Activated T-cell treated with anti-CD3 and anti-CD28 coated beads for 4 hours (primary cell): Measurements from ENCODE around the gene CNPY3.
A peak's percentile ranks its signal among the peaks of the same experiment; 100 is the strongest.
"Not testable (repeated sequence)": the region's sequence is repeated elsewhere in the genome, so short reads cannot be mapped to it uniquely, and the experiment has no call there.

Experiments used
- DNase-seq: peaks from one replicate; pipeline ENCODE4 v3.0.0-alpha.2; 2020

The CNPY3 gene

DNA sequence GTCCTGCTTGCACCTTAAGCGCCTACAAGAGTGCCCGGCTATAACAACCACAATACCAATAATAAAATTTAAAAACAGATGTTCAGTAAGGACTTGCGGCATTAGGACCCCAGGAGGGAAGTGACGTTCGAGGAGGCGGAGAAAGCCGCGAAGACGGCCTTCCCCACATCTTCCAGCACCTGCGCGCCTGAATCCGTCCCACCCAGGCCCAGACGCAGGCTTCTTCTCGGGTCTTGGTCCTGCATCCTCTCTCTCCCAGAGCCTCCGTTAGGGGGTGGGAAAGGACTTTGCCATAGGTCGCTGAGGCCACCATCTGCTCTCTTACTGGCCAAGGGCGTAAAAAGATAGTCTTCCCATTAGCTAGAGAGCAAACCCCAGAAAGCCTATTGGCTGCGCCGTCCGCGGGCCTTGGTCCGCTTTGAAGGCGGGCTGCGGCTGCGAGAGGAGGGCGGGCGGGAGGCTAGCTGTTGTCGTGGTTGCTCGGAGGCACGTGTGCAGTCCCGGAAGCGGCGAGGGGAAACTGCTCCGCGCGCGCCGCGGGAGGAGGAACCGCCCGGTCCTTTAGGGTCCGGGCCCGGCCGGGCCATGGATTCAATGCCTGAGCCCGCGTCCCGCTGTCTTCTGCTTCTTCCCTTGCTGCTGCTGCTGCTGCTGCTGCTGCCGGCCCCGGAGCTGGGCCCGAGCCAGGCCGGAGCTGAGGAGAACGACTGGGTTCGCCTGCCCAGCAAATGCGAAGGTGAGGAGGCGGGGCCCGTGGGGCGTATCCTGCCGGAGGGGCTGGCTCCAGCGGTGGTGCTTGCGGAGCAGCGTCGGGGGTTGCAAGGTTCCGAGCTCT, at the start of gene CNPY3:
CNPY3 (plus strand) TSS at position 495 of the 835 bp plus-strand sequence; CDS start at position 586, 91 bp downstream.
- DNase-seq: peak; percentile 75

- DNase-seq: not testable (repeated sequence)
Measured at GRCh38 chr6:42880240-42880817, 49.0 kb upstream of the CNPY3 start.

DNA sequence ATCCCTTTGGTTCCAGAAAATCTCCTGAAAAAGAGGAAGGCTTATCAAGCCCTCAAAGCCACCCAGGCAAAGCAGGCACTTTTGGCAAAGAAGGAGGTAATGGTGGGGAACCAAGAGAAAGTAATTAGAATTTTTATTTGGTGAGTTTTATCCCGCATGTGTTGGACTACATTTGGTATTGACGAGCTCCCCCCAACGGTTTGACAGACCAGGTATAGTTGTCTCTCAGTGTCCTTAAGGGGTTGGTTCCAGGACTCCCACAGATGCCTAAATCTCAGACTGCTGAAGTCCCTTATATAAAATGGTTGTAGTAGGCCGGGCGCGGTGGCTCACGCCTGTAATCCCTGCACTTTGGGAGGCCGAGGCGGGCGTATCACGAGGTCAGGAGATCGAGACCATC, 48.4 kb upstream of the CNPY3 start:
- not testable (repeated sequence) for DNase-seq

GRCh38 chr6:42885702-42886101, 43.6 kb upstream of the CNPY3 start:
- no peak for DNase-seq

GRCh38 chr6:42888201-42888600, 41.1 kb upstream of the CNPY3 start:
- not testable (repeated sequence) for DNase-seq

DNA sequence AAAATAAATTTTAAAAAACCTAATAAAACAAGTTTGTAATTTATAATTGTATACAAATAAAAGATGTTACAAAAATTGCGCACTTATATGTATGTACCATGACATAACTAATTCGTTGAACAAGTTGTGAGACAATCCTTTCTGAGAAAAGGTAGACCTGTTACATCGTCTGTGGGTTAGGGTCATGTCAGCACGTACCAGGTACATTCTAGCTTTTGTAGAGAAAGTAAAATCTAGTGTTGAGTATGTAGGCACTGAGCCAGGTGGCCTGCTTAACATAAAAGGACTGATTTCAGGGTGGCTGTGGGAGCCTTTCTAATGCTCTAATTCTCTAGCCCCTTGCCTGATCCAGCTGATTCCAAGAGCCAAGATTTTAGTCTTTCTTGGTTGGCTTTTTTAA, 39.5 kb upstream of the CNPY3 start:
- DNase-seq: no peak

DNA sequence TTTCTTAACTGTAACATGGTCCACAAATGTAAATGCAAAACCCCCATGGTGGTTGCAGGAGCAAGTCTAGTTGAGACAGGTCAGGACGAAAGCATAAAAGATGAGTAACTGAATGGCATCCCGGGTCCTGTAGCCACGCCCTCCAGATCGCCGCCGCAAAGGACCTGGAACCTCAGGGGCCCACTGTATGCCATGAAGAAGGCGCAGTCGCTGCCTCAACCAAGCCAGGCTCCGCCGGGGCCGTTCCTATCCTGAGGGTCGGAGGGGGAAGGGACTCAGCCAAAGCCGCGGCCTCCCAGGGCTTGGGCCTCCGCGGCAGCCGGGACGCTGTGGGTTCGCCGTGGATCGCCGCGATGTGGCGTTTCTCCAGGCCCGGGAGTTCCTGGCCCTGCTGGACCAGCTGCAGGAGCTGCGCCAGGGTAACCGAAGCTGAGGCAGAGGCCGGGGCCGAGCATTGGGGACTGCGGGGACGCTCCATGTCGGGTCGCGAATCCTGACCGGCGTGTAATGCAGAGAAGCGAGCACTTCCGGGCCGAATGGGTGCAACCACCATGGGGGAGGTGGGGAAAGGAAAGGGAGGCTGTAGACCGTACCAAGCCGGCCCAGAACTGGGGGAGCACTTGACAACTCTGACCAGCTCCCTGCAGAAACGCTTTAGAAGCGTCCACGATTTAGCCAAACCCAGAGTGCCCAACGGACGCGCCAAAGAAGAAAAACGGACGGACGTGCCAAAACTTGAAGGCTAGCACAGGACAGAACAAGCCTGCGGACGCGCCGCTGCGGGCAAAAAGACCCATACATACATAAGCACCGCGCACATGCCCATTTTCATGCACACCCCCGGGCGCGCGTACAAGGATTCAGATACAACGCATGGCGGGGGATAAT, 38.7 kb upstream of the CNPY3 start:
- peak; percentile 83 for DNase-seq

GRCh38 chr6:42891199-42891722, 38.0 kb upstream of the CNPY3 start:
- DNase-seq: no peak

DNA sequence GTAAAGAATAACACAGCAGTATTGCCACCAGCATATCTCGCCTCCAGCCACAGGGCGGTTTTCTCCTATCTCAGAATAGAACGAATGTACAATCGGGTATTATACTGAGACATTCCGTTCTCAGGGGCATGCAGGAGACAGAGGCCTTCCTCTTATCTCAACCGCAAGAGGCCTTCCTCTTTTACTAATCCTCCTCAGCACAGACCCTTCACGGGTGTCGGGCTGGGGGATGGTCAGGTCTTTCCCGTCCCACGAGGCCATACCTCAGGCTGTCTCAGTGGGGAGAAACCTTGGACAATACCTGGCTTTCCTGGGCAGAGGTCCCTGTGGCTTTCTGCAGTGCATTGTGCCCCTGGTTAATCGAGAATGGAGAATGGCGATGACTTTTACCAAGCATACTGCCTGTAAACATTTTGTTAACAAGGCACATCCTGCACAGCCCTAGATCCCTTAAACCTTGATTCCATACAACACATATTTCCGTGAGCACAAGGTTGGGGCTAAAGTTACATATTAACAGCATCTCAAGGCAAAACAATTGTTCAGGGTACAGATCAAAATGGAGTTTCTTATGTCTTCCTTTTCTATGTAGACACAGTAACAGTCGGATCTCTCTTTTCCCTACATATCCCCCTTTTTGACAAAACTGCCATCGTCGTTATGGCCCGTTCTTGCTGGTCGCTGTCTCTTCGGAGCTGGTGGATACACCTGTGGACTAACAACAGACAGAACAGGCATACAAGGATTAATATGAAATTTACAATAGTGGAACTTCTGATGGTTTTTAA, 35.0 kb upstream of the CNPY3 start:
- DNase-seq: not testable (repeated sequence)

GRCh38 chr6:42896178-42896719, 33.0 kb upstream of the CNPY3 start:
- no peak for DNase-seq

- DNase-seq: peak; percentile 73
Measured at GRCh38 chr6:42898891-42899361, 30.4 kb upstream of the CNPY3 start.

DNA sequence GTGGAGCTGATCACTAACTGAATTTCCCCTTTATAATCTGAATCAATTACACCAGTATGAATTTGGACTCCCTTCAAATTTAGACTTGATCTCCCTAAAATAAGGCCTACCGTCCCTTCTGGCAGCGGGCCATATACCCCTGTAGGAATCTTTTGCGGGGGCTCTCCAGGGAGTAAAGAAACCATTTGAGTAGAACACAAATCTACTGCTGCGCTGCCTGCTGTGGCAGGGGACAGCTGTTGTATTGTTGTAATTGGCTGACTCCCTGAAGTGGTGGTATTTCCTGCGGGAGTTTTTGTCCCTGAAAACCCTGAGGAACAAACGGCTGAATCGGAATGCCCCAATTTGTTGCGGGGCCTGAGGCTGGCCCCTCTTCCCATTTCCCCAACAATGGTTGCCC, 29.4 kb upstream of the CNPY3 start:
- DNase-seq: no peak

GRCh38 chr6:42901538-42901957, 27.7 kb upstream of the CNPY3 start:
- DNase-seq: peak; percentile 65

DNA sequence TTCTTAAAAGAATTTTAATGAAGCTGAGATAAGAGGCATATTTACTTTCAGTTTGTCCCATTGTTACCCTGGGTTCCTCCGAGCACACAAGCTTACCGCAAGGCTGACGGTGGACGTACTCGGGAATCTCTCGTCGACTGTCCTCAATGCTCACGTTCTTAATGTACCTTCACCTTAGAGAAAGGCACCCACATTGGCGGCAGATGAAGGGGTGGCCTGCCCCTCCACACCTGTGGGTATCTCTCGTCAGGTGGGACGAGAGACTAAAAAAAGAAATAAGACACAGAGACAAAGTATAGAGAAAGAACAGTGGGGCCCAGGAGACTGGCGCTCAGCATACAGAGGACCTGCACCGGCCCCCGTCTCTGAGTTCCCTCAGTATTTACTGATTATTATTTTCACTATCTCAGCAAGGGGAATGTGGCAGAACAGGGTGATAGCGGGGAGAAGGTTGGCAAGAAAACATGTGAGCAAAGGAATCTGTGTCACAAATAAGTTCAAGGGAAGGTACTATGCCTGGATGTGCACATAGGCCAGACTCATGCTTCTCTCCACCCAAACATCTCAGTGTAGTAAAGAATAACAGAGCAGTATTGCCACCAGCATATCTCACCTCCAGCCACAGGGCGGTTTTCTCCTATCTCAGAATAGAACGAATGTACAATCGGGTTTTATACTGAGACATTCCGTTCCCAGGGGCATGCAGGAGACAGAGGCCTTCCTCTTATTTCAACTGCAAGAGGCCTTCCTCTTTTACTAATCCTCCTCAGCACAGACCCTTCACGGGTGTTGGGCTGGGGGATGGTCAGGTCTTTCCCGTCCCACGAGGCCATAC, 26.6 kb upstream of the CNPY3 start:
- DNase-seq: not testable (repeated sequence)

- no peak for DNase-seq
Measured at GRCh38 chr6:42904467-42904866, 24.8 kb upstream of the CNPY3 start.

- no peak for DNase-seq
Measured at GRCh38 chr6:42907336-42907735, 21.9 kb upstream of the CNPY3 start.

- no peak for DNase-seq
Measured at GRCh38 chr6:42909835-42910234, 19.4 kb upstream of the CNPY3 start.

DNA sequence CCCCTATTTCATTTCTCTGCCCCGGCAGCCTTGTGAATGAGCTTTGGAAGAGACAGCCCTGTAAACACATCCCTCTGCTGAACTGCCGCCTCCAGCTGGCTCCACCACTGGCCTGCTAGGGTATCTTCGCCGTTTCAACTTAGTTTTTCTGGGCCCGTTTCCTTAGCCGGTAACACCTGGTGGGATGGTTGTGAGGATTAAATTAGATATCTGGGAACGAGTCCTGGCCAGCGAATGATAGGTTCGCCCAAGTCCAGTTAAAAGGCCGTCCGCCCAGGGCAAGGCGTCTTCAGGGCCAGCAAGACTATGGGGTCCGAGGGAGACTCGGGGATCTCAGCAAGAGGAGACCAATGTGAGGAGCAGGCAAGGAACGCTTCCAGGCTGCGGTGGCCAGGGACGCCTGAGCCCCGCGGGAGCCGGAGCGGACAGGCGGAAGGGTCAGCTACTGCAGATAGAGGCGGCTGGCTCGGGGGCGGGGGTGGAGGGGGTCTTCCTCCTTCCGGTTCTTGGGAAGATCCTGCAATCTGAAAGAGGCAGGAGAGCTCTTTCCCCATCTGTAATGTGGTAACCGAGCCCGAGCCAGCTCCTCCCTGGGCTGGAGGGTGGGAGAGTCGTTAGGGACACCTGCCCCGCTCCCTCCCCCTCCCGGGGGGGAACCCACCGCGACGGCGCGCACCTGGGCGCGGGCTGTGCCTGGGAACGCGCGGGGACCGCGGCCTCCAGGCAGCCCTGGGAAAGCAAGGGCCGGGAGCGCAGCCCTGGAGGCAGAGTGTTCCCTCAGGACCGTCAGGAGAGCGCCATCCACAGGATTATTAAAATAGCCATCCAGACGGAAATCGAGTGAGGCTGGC, 17.9 kb upstream of the CNPY3 start:
- no peak for DNase-seq

DNA sequence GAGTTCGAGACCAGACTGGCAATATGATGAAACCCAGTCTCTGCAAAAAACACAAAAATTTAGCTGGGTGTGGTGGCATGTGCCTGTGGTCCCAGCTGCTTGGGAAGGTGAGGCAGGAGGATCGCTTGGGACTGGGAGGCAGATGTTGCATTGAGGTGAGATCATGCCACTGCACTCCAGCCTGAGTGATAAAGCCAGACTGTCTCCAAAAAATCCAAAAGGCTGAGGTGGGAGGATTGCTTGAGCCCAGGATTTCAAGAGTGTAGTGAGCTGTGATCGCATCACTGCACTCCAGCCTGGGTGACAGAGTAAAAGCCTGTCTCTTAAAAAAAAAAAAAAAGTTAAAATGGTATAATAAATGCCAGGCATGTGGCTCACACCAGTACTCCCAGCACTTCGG, 14.7 kb upstream of the CNPY3 start:
- no peak for DNase-seq

DNA sequence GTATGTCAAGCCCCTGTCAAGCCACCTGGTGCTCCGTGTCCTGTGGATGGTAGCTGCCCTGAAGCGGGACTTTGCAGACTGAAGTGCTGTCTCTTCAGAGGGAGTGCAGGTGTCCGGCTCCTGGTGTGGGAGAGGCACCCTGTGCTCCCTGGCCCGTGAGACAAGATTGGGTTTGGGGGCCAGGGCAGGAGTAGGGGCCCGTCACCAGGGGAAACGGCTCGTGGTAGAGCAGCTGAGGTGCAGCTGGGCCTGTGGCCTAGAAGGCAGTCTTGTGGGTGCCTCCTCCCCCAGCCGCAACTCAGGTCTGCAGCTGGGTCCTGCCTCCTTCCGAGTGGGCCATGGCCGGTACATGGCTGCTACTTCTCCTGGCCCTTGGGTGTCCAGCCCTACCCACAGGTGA, 13.5 kb upstream of the CNPY3 start, which contains the start of gene PTCRA:
PTCRA (plus strand) TSS at position 322 of the 400 bp plus-strand sequence; CDS start at position 339, 17 bp downstream.
- DNase-seq: no peak
